WI38 (cell line): Measurements from ENCODE around the gene COL23A1.

Source experiments
- H3K4me3 ChIP-seq: 2 replicates; pipeline ENCODE4 v1.5.1; 2011; ENCODE audit warnings: low read depth, mild to moderate bottlenecking, control low read depth, low read length
- TF ChIP-seq, protein P1 (sequence below): IDR thresholded peaks from 2 replicates; pipeline ENCODE4 v1.5.1; 2012; ENCODE audit warnings: low read depth, mild to moderate bottlenecking, control low read depth, low read length

The COL23A1 gene

DNA sequence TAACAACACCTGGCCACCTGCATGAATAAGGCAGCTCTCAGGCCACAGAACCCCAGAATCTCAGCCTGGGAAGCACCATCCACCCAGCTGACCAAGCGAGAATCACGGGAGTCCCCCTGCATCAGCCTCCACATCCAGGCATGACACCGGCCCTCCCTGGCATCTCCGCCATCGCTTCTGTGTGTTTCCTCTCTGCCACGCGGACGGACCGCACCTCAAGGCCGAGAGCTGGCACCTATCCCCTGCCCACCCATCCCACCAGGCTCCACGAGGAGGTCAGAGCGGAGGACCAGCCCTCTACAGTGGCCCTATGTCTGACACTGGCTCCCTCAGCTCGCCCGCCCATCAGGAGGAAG lies 134.7 kb downstream of the COL23A1 start:
- TF ChIP-seq, protein P1, sequence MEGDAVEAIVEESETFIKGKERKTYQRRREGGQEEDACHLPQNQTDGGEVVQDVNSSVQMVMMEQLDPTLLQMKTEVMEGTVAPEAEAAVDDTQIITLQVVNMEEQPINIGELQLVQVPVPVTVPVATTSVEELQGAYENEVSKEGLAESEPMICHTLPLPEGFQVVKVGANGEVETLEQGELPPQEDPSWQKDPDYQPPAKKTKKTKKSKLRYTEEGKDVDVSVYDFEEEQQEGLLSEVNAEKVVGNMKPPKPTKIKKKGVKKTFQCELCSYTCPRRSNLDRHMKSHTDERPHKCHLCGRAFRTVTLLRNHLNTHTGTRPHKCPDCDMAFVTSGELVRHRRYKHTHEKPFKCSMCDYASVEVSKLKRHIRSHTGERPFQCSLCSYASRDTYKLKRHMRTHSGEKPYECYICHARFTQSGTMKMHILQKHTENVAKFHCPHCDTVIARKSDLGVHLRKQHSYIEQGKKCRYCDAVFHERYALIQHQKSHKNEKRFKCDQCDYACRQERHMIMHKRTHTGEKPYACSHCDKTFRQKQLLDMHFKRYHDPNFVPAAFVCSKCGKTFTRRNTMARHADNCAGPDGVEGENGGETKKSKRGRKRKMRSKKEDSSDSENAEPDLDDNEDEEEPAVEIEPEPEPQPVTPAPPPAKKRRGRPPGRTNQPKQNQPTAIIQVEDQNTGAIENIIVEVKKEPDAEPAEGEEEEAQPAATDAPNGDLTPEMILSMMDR = no peak

DNA sequence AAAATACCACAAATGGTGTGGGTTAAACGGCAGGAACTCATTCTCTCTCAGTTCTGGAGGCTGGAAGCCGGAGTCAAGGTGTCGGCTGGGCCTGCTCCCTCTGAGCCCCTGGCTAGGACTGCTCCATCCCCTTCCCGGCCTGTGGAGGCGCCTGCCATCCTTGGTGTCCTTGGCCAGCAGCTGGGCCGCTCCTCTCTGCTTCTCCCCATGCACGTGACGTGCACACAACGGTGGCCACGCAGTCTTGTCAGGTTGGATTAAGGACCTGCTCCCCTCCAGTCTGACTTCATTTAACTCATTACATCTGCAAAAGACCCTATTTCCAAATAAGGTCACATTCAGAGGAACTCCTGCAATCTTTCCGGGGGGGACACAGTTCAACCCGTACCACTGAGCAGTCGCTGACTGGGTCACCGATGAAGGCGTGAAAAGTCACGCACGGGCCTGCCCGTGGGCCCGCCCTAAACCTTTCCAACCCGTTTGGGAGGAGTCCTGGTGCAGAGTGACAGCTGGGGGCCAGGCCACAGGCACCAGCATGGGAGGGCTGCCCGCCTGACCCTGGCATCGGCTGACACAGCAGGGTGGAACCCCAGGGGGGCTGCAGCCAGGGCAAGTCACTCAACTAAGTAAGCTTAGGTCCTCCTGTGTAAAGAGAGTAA lies 135.2 kb downstream of the COL23A1 start:
- TF ChIP-seq, protein P1 = no peak
- no peak overlapping the region for H3K4me3 ChIP-seq

More for the DNA sequence above, 134.7 kb downstream of the COL23A1 start:
- H3K4me3 ChIP-seq = no peak overlapping the region

DNA sequence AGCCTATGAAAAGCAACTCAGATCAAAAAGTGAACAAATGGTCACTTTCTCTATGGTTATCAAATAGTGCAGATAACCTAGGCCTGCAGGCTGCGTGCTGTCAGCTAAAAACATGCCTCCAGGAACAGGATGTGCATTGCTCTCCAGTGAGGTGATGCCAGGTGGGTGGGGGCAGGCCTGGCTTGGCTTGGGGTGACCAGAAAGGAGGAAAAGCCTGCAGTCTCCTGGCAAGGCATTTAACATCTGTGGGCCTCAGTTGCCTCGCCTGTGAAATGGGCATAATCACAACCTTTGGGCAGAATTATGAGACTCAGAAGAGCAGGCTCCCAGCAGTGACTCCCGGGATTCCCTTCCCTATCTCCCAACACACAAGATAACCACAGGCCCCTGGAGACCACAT lies 135.9 kb downstream of the COL23A1 start:
- TF ChIP-seq, protein P1 = no peak
- no peak overlapping the region for H3K4me3 ChIP-seq

DNA sequence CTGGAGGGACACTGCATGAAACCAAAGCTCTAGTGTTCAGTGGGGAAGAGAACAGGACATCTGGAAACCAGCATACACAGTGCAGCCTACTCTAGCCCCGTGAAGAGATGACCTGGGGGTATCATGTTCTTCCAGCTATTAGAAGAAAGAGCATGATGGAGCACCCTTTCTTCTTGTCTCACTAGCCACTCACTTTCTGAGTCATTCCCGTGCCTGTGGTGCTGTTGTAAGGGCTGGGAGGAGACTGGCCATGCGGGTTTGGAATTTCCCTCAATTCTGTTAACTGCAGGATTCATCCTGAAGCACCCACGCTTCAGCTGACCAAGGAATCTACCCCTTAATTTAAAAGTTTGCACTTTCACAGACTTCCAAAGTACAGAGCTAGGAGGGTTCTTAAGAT lies 137.0 kb downstream of the COL23A1 start:
- TF ChIP-seq, protein P1 = no peak
- H3K4me3 ChIP-seq = no peak overlapping the region

DNA sequence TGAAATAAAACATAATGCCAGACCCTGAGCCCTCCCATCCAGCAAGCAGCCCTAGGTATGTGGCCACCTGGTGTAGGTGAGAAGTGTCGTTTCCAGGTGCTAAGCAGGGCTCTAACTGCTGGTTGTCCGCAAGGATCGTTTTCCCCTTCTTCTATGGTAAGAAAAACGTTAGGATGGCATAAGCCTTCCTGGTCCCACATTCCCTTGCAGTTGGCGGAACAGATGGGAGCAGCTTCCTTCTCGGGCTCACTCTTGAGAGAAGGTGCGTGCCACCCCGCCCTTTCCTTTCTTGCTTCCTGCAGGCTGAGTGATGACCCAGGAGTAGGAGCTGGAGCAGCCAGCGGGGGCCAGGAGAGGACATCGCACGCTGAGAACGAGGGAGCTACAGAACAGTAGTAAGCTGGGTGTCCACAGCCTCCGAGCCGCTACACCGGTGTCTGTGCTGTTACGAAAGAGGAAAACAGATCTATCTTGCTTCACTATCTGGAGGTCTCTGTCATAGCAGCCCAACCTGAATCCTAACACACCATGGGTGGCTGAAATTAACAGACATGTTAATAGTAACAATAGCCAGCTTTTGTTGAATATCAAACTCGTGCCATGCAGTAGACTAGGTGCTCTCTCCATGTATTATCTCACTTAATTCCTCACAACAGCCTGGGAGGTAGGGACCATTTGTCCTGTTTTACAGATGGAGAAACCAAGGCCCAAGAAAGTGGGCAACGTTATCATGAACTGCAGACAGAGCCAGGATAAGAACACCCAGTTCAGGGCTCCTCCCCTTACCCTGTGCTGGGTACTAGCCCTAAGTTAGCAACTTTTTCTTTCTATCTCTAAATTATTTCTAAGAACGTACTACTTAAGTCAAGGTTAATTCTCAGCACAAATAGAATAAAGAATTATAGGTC lies 139.8 kb downstream of the COL23A1 start:
- TF ChIP-seq, protein P1 = no peak
- no peak overlapping the region for H3K4me3 ChIP-seq

DNA sequence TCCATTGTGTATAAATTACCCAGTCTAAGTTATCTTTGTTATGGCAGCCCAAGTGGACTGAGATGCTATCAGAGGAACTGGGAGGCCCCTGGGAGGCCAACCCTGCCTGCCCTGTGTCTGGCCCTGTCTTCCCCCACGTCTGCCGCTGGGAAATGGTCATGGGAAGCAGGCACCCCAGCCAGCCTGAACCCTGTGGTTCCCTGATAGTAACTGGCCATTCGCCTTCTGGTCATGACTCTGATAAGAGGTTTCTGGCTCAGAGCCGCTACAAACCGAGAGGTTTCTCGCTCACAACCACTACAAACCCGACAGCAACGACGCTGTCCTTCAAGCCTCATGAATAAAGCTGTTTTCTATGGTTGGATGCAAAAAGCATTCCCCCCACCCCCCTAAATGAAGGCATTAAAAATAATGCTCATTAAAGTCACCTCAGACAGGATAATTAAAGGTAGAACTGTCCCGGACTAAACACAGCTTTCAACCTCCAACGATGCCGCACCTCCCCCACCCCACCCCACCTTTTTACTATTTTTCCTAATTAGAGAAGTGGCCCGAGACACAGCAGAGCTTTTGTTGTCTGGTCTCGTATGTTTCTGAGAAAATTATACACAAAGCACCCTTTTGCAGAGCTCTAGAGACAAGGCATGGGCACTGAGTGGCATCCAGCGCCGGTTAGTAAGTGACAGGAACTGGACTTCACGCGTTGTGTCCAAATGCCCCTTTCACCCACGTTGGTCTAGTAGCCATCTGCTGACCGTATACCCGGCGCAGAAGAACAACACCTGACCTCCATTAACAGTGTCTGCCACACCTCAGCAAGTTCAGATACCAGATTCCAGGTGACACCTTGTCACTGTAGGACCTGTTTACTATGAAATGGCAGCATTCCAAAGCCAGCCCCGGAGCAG lies 140.8 kb downstream of the COL23A1 start:
- TF ChIP-seq, protein P1 = no peak

More for the DNA sequence above, 140.8 kb downstream of the COL23A1 start:
- H3K4me3 ChIP-seq = no peak overlapping the region
